ENCODE results near the gene WFDC1. TPM values are rescaled to one million over a fixed set of nuclear protein-coding genes. Genes with fewer than 3 reads are reported as not detected.

WFDC1 gene
- total RNA-seq, 1 donor from 2014 or later, result not detected

- no peaks in the 10 kb centered on the region for H3K36me3 Mint-ChIP-seq (ENCODE audit: low read depth)
Measured at GRCh38 chr16:84295203-84295860, 654 bp downstream of the WFDC1 start.

GRCh38 chr16:84298376-84298899, 3.8 kb downstream of the WFDC1 start:
- Mint-ChIP-seq H3K4me1 (ENCODE audit: low read depth) (no peaks in the 10 kb centered on the region), H3K36me3 (ENCODE audit: low read depth) (no peaks in the 10 kb centered on the region), H3K4me3 (no peak overlapping the region), H3K27me3 (ENCODE audit: insufficient read depth) (peaks cover 30% of the 10 kb centered on the region), H3K27ac (no peak overlapping the region), H3K9me3 (no peaks in the 10 kb centered on the region)
- no peak for DNase-seq (ENCODE audit: low spot score)
- intact Hi-C loops (cut with micrococcal nuclease), result no loop called here

More at GRCh38 chr16:84295203-84295860, 654 bp downstream of the WFDC1 start:
- Mint-ChIP-seq H3K27ac (no peak overlapping the region), H3K27me3 (ENCODE audit: insufficient read depth) (peaks cover 43% of the 10 kb centered on the region), H3K9me3 (no peaks in the 10 kb centered on the region), H3K4me3 (no peak overlapping the region), H3K4me1 (ENCODE audit: low read depth) (peaks cover 5% of the 10 kb centered on the region)
- DNase-seq (ENCODE audit: low spot score), result no peak
- intact Hi-C loops (cut with micrococcal nuclease), result no loop called here

- no peak overlapping the region for H3K4me3 Mint-ChIP-seq
- no peaks in the 10 kb centered on the region for H3K9me3 Mint-ChIP-seq
- peaks cover 18% of the 10 kb centered on the region for H3K27me3 Mint-ChIP-seq (ENCODE audit: insufficient read depth)
- no peak for DNase-seq (ENCODE audit: low spot score)
- no peaks in the 10 kb centered on the region for H3K4me1 Mint-ChIP-seq (ENCODE audit: low read depth)
- no peaks in the 10 kb centered on the region for H3K36me3 Mint-ChIP-seq (ENCODE audit: low read depth)
- intact Hi-C loops (cut with micrococcal nuclease), result no loop called here
- no peak overlapping the region for H3K27ac Mint-ChIP-seq
Measured at GRCh38 chr16:84299734-84300440, 5.2 kb downstream of the WFDC1 start.

- no peaks in the 10 kb centered on the region for H3K36me3 Mint-ChIP-seq (ENCODE audit: low read depth)
- no peaks in the 10 kb centered on the region for H3K27me3 Mint-ChIP-seq (ENCODE audit: insufficient read depth)
- intact Hi-C loops (cut with micrococcal nuclease), result no loop called here
- H3K27ac Mint-ChIP-seq, result no peak overlapping the region
- H3K4me1 Mint-ChIP-seq (ENCODE audit: low read depth), result no peaks in the 10 kb centered on the region
- no peaks in the 10 kb centered on the region for H3K9me3 Mint-ChIP-seq
- no peak for DNase-seq (ENCODE audit: low spot score)
- H3K4me3 Mint-ChIP-seq, result no peak overlapping the region
Measured at GRCh38 chr16:84302111-84302954, 7.7 kb downstream of the WFDC1 start.

GRCh38 chr16:84303023-84303422, 8.3 kb downstream of the WFDC1 start:
- H3K36me3 Mint-ChIP-seq (ENCODE audit: low read depth), result no peaks in the 10 kb centered on the region
- H3K27ac Mint-ChIP-seq, result no peak overlapping the region
- DNase-seq (ENCODE audit: low spot score), result no peak
- no peaks in the 10 kb centered on the region for H3K4me1 Mint-ChIP-seq (ENCODE audit: low read depth)
- no peak overlapping the region for H3K4me3 Mint-ChIP-seq
- no peaks in the 10 kb centered on the region for H3K9me3 Mint-ChIP-seq
- intact Hi-C loops (cut with micrococcal nuclease), result no loop called here
- H3K27me3 Mint-ChIP-seq (ENCODE audit: insufficient read depth), result no peaks in the 10 kb centered on the region

GRCh38 chr16:84303516-84303915, 8.8 kb downstream of the WFDC1 start:
- H3K36me3 Mint-ChIP-seq (ENCODE audit: low read depth), result no peaks in the 10 kb centered on the region
- no peak overlapping the region for H3K4me3 Mint-ChIP-seq
- DNase-seq (ENCODE audit: low spot score), result no peak
- H3K27ac Mint-ChIP-seq, result no peak overlapping the region
- H3K27me3 Mint-ChIP-seq (ENCODE audit: insufficient read depth), result no peaks in the 10 kb centered on the region
- H3K4me1 Mint-ChIP-seq (ENCODE audit: low read depth), result no peaks in the 10 kb centered on the region
- no peaks in the 10 kb centered on the region for H3K9me3 Mint-ChIP-seq
- intact Hi-C loops (cut with micrococcal nuclease), result no loop called here

GRCh38 chr16:84306564-84306963, 11.9 kb downstream of the WFDC1 start:
- Mint-ChIP-seq H3K27ac (no peak overlapping the region), H3K4me3 (no peak overlapping the region), H3K36me3 (ENCODE audit: low read depth) (no peaks in the 10 kb centered on the region), H3K27me3 (ENCODE audit: insufficient read depth) (no peaks in the 10 kb centered on the region), H3K4me1 (ENCODE audit: low read depth) (no peaks in the 10 kb centered on the region), H3K9me3 (no peaks in the 10 kb centered on the region)
- intact Hi-C loops (cut with micrococcal nuclease), result no loop called here
- no peak for DNase-seq (ENCODE audit: low spot score)

- H3K4me3 Mint-ChIP-seq, result no peak overlapping the region
- H3K9me3 Mint-ChIP-seq, result no peaks in the 10 kb centered on the region
- H3K27me3 Mint-ChIP-seq (ENCODE audit: insufficient read depth), result peaks cover 4% of the 10 kb centered on the region
- H3K4me1 Mint-ChIP-seq (ENCODE audit: low read depth), result no peaks in the 10 kb centered on the region
- intact Hi-C loops (cut with micrococcal nuclease), result no loop called here
- H3K27ac Mint-ChIP-seq, result no peak overlapping the region
- no peak for DNase-seq (ENCODE audit: low spot score)
- H3K36me3 Mint-ChIP-seq (ENCODE audit: low read depth), result no peaks in the 10 kb centered on the region
Measured at GRCh38 chr16:84307209-84307954, 12.7 kb downstream of the WFDC1 start.

- H3K9me3 Mint-ChIP-seq, result no peaks in the 10 kb centered on the region
- intact Hi-C loops (cut with micrococcal nuclease), result no loop called here
- peaks cover 8% of the 10 kb centered on the region for H3K27me3 Mint-ChIP-seq (ENCODE audit: insufficient read depth)
- H3K36me3 Mint-ChIP-seq (ENCODE audit: low read depth), result no peaks in the 10 kb centered on the region
- DNase-seq (ENCODE audit: low spot score), result no peak
- no peak overlapping the region for H3K4me3 Mint-ChIP-seq
- H3K4me1 Mint-ChIP-seq (ENCODE audit: low read depth), result no peaks in the 10 kb centered on the region
- H3K27ac Mint-ChIP-seq, result no peak overlapping the region
Measured at GRCh38 chr16:84308120-84308519, 13.4 kb downstream of the WFDC1 start.

GRCh38 chr16:84310642-84311041, 16.0 kb downstream of the WFDC1 start:
- Mint-ChIP-seq H3K27me3 (ENCODE audit: insufficient read depth) (peaks cover 14% of the 10 kb centered on the region), H3K27ac (no peak overlapping the region), H3K36me3 (ENCODE audit: low read depth) (no peaks in the 10 kb centered on the region), H3K4me3 (no peak overlapping the region), H3K9me3 (no peaks in the 10 kb centered on the region), H3K4me1 (ENCODE audit: low read depth) (no peaks in the 10 kb centered on the region)
- intact Hi-C loops (cut with micrococcal nuclease), result no loop called here
- DNase-seq (ENCODE audit: low spot score), result no peak

- Mint-ChIP-seq H3K4me3 (no peak overlapping the region), H3K9me3 (no peaks in the 10 kb centered on the region), H3K4me1 (ENCODE audit: low read depth) (no peaks in the 10 kb centered on the region), H3K36me3 (ENCODE audit: low read depth) (no peaks in the 10 kb centered on the region), H3K27ac (no peak overlapping the region), H3K27me3 (ENCODE audit: insufficient read depth) (peaks cover 14% of the 10 kb centered on the region)
- DNase-seq (ENCODE audit: low spot score), result no peak
- intact Hi-C loops (cut with micrococcal nuclease), result no loop called here
Measured at GRCh38 chr16:84312783-84313382, 18.2 kb downstream of the WFDC1 start.

GRCh38 chr16:84313921-84314320, 19.2 kb downstream of the WFDC1 start:
- Mint-ChIP-seq H3K4me3 (no peak overlapping the region), H3K4me1 (ENCODE audit: low read depth) (no peaks in the 10 kb centered on the region), H3K27me3 (ENCODE audit: insufficient read depth) (peaks cover 14% of the 10 kb centered on the region), H3K36me3 (ENCODE audit: low read depth) (no peaks in the 10 kb centered on the region), H3K9me3 (no peaks in the 10 kb centered on the region), H3K27ac (no peak overlapping the region)
- no peak for DNase-seq (ENCODE audit: low spot score)
- intact Hi-C loops (cut with micrococcal nuclease), result no loop called here
